GM21529 (cell line): ENCODE measurements around the gene TUFM.
"Not testable (repeated sequence)": the region's sequence is repeated elsewhere in the genome, so short reads cannot be mapped to it uniquely, and the experiment has no call there.

Experiments
- ATAC-seq: cut with Tn5 transposase; IDR thresholded peaks from one replicate; pipeline ENCODE4 v1.9.1; 2021; ENCODE audit not compliant: unreplicated experiment

The TUFM gene

DNA sequence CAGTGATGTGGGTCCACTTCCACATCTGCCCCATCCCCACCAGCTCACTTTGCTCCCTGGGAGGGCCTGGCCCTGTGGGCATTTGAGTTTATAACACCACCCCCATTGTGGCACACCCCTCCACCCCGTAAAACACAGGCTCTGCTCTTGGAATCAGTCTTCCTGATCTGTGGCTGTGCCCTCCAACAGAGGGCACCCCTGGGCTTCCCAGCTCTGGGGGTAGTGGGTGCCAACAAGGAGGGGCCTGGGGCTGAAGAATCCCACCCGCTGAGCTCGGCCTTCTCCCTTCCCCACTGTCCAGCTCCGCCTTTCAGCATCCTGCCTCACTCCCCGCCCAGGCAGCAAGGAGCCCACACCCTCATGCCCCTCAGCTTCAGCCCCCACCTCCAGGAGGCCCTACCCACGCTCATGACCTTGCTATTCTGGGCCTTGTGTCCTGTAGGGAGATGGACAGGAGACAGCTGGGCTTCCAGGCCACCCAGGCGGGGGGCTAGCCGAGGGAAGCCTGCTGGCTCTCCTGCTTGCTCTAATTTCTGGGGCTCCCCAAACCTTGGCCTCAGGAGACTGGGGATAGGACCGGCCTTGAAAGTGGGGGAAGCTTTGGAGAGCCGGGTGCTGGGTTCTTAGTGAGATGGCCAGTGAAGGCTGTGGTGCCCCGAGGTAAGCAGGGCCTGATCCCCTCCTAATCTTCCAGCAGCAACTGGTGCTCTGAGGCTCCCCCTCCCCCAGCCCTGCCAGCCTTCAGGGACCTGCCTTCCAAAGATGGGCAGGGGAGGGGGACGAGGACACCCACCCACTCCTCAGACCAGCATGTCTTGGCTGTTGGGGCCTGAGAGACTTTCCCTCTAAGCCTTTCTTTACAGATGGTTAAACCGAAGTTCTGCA is 29.2 kb upstream of the TUFM start:
- ATAC-seq, result no peak

DNA sequence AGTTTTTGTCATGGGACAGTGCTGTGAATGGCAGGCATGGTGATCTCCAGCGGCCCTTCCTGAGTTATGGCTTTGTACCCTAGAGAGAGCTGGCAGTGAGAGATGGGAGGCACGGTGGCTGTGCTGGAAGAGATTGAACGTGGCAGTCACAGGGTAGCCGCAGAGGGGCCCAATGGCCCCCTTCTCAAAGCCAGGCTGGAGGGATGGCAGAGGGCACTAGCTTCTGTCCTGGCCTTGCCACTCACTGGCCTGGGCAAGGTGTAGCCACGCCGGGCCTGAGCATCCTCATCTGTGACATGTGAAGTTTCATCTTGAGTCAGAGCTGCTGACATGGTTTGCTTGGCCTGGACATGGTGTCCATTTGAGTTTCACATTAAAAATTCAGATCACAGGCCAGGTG is 28.3 kb upstream of the TUFM start:
- no peak for ATAC-seq

- ATAC-seq, result no peak
These were observed 27.5 kb upstream of the TUFM start for GRCh38 chr16:28873543-28874201.

DNA sequence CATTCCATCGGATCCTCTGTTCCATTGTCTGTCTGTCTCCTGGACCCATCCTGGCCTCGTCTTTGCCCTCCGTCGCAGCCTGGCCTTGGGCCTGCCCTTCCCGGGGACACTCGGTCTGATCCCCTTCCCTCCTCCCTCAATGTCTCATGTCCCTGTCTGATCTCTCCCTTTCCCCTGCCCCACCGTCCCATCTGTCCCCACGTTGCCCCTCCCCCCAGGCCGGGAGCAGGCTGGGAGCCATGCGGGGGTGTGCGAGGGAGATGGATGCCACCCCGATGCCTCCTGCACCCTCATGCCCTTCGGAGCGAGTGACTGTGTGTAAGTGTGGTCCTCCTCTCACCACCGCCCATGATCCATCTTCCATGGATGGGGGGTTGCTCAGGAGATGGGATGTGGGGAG is 26.8 kb upstream of the TUFM start:
- ATAC-seq, result no peak

GRCh38 chr16:28869201-28869600 is 23.1 kb upstream of the TUFM start:
- ATAC-seq, result no peak

GRCh38 chr16:28867646-28868045 is 21.5 kb upstream of the TUFM start:
- ATAC-seq, result not testable (repeated sequence)

DNA sequence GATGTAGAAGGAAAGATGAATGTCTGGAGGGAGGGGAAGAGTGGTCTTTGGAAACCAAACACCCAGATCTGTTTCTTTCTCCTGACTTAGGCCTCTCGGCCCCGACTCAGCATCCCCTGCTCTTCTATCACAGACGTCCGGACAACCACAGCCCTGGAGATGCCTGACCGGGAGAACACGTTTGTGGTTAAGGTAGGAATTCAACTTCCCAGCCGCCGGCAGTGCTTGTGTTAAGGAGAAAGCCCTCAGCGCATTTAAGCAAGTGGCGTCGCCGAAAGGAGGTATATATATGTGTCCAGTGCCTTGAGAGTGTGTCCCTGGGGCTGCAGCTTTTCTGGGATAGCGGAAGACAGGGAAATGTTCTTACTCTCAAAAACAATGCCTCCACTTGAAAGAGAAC is 21.1 kb upstream of the TUFM start:
- ATAC-seq, result no peak

DNA sequence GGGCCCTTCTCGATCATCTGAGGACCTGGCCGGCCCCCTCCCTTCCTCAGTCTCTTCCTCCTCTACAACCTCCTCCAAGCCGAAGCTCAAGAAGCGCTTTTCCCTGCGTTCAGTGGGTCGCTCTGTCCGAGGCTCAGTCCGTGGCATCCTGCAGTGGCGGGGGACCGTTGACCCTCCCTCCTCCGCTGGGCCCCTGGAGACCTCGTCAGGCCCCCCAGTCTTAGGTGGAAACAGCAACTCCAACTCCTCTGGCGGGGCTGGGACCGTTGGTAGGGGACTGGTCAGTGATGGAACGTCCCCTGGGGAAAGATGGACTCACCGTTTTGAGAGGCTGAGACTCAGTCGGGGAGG is 20.3 kb upstream of the TUFM start:
- ATAC-seq, result no peak

- no peak for ATAC-seq
These were observed 19.7 kb upstream of the TUFM start for GRCh38 chr16:28865722-28866453.

DNA sequence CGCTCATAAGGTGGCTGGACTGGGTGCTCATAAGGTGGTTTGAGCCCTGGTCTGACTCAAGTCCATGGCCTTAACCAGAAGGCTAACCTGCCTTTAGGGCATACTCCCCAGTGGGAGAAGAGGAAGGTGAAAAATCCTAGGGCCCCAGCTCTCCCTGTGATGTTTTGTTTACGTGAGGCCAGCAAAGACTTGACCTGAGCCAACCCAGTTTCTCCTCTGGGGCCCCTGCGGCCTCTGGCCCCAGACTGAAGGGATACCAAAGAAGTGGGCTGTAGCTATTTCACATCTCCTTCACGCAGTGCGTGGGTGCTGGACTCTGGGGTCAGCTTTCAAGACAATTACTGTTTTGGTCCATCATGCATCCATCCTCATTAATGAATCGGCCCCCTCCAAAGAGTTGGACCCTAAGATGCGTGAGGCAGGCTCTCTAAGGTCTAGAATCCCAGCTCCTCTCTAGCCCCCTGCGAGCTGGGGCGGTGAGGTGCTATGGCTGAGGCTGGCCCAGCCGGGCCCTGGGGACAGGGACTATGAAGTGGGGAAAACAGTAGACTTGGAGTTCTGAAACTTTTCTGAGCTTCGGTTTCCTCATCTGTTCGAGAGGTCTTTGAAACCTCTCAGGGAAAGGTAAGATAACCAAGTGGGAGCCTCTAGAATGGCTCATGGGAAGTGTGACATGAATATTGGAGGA is 19.0 kb upstream of the TUFM start:
- no peak for ATAC-seq

- no peak for ATAC-seq
These were observed 18.0 kb upstream of the TUFM start for GRCh38 chr16:28863929-28864793.

DNA sequence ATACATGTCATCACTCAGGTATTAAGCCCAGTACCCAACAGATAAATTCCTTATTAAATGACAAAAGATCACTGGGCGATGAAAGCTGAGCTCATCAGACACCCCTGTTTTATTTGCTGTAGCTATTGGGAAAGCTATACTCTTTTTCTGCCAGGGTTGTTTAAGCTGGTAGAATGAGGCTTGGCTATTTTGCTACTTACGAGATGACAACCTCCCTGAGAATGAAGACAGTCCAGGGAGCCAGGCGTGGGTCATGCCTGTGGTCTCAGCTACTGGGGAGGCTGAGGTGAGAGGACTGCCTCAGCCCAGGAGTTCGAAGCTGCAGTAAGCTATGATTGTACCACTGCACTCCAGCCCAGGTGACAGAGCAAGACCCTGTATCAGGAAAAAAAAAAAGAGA is 13.2 kb upstream of the TUFM start:
- ATAC-seq, result no peak

DNA sequence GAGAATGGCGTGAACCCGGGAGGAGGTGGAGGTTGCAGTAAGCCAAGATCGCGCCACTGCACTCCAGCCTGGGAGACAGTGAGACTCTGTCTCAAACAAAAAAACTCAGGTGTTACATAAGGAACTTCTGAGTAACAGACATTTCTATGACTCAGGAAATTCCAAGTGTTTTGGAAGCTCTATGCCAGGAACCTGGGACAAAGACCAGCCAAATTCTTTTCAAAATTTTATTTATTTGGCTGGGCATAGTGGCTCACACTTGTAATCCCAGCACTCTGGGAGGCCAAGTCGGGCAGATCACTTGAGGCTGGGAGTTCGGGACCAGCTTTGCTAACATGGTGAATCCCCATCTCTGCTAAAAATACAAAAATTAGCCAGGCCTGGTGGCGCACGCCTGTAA is 12.3 kb upstream of the TUFM start:
- ATAC-seq, result no peak

DNA sequence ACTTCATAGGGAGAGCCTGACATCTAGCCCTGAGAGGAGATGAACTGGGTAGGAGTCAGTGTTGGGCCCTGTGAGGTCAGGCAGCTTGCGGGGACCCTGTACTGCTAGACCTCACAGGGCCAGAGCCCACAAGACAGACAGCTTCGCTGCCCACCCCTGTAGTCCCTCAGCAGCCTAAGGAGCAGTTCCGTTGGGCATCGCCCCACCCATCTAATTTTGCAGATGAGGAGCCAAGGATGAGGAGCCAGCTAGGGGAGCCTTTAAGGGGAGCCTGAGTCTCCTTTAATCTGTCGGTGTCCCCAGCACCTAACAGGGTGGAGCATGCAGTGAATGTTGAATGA is 755 bp upstream of the TUFM start:
- peak; percentile 2 for ATAC-seq

GRCh38 chr16:28845761-28846079 is 428 bp downstream of the TUFM start:
- no peak for ATAC-seq

DNA sequence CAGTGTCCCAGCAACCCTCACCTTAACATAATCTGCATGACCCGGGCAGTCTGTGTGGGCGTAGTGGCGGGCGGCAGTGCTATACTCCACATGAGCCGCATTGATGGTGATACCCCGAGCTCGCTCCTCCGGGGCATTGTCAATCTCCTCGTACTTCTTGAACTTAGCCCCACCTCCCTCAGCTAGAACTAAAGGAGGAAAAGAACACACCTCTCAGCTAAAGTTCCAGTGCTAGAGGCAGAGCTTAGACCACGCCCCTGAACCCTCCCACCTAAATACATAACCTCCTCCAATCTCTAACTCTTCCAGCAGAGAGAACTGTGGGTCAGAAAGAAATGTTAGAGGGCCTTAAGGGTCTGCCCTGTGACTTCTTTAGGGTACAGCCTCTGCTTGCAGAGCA is 855 bp downstream of the TUFM start:
- no peak for ATAC-seq

DNA sequence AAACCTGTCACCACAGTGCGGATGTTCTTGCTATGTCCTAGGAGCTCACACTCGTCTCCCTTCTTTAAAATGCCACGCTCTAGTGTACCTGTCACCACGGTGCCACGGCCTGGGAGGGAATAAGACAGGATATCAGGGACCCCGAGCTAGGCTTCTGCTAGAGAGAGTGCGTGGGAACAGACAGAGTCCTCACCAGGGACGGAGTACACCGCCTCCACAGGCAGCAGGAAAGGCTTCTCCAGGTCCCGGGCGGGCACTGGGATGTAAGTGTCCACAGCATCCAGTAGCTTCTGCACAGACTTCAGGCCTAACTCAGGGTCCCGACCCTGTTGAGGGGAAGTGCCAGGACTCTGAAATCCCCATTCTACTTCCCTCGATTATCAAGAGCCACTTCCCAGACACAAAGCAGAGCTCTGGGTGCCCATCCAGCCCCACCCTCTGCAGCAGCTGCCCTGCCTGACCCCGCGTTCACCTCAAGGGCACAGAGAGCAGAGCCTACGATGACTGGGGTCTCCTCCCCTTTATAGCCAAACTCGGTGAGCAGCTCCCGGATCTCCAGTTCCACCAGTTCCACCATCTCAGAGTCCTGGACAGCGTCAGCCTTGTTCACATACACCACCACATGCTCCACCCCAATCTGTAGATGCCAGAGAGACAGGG is 1.8 kb downstream of the TUFM start:
- ATAC-seq, result no peak

DNA sequence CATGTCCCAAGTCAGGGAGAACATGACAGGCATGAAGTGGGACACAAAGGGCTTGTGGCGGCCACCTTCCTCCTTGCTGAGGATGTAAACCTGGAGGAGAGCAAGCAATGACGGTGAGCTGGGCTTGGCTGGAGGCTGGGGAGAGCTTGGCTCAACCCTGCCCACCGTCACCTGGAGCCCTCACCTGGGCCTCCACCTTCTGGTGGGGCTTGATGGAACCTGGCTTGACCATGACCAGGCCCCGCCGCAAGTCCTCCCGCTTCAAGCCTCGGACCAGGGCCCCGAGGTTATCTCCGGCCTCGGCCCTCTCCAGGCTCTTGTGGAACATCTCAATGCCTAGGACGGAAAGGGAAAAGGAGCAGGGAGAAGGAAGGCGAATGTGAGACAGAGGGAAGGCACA is 2.4 kb downstream of the TUFM start:
- no peak for ATAC-seq

DNA sequence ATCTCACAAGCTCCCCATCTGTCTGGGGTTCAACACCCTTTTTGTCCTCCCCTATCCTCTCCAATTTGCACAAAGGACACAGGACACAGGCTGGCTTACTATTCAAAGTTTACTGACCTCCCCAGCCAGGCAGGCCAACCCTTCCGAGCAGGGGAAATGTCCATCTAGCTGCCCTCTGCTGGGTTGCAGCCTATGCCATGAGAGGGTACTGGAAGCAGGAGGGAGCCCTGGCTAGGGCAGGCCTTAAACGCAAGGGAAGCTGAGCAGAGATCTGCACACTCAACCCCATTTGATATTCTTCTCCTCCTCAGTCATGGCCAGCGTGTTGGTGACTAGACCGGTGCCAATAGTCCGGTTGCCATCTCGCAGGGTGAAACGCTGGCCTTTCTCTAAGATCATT is 3.5 kb downstream of the TUFM start:
- no peak for ATAC-seq

DNA sequence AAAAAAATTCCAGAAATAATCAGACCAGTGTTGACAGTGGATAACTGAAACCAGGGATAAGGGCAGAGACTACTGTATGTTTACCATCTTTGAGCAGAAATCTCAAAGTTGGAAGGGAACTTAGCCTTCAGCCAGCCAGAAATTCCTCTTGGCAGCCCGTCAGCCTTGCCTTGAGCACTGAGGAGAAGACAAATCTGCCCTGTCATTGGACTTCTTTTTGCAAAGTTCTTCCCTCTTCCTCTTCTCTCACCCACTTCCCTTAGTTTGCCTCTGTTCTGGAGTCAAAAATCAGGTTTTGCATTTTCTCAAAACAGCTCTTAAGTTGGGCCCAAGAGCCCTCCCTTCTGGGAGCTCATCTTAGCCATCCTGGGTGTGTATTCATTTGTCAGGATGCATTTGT is 6.2 kb downstream of the TUFM start:
- no peak for ATAC-seq
